ENCODE results near the gene MTO1.

GRCh38 chr6:73413102-73413501 is 48.4 kb upstream of the MTO1 start:
- no peak for TF ChIP-seq POLR2AphosphoS5 (IDR thresholded peaks at IDR 0.05)
- TF ChIP-seq, protein P1, sequence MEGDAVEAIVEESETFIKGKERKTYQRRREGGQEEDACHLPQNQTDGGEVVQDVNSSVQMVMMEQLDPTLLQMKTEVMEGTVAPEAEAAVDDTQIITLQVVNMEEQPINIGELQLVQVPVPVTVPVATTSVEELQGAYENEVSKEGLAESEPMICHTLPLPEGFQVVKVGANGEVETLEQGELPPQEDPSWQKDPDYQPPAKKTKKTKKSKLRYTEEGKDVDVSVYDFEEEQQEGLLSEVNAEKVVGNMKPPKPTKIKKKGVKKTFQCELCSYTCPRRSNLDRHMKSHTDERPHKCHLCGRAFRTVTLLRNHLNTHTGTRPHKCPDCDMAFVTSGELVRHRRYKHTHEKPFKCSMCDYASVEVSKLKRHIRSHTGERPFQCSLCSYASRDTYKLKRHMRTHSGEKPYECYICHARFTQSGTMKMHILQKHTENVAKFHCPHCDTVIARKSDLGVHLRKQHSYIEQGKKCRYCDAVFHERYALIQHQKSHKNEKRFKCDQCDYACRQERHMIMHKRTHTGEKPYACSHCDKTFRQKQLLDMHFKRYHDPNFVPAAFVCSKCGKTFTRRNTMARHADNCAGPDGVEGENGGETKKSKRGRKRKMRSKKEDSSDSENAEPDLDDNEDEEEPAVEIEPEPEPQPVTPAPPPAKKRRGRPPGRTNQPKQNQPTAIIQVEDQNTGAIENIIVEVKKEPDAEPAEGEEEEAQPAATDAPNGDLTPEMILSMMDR (IDR thresholded peaks at IDR 0.05 in 8 of 11, conservative IDR thresholded peaks at IDR 0.05 in 3 of 11) = no peak

All from spleen (tissue), 7 donors.